Measurements from ENCODE around the gene TPST1. TPM values are rescaled to one million over a fixed set of nuclear protein-coding genes. Genes with fewer than 3 reads are reported as not detected.

TPST1 gene
- total RNA-seq, 4 donors from 2014 or later = 9.6 to 22.4 (median 14.4) TPM

GRCh38 chr7:66181845-66182244, 23.3 kb upstream of the TPST1 start:
- H3K9me3 ChIP-seq = peaks cover 0 to 5% (median 0%) of the 10 kb centered on the region in 4 donors
- 96% methylated on average over 2 of the region's 2 CpGs for WGBS
- no peak overlapping the region for H3K4me3 ChIP-seq
- DNase-seq (ENCODE audit: extremely low spot score) = no peak
- intact Hi-C loops (cut with DNase I) = no loop called here
- H3K4me1 ChIP-seq = no peaks in the 10 kb centered on the region
- no peak overlapping the region for H3K27ac ChIP-seq (replicated peaks in 1 of 4)
- H3K27me3 ChIP-seq = no peaks in the 10 kb centered on the region
- TF ChIP-seq POLR2AphosphoS5 (IDR thresholded peaks at IDR 0.05) = no peak
- no peak for TF ChIP-seq CTCF (IDR thresholded peaks at IDR 0.05)
- TF ChIP-seq EP300 (IDR thresholded peaks at IDR 0.05) = no peak
- TF ChIP-seq POLR2A (IDR thresholded peaks at IDR 0.05; ENCODE audit: low read depth) = no peak
- H3K36me3 ChIP-seq = no peaks in the 10 kb centered on the region

GRCh38 chr7:66182920-66183319, 22.2 kb upstream of the TPST1 start:
- H3K36me3 ChIP-seq = no peaks in the 10 kb centered on the region
- 97% methylated on average over 6 of the region's 6 CpGs for WGBS

GRCh38 chr7:66183700-66184099, 21.4 kb upstream of the TPST1 start:
- 82% methylated on average over 2 of the region's 2 CpGs for WGBS

More at GRCh38 chr7:66182920-66183319, 22.2 kb upstream of the TPST1 start:
- Histone ChIP-seq H3K4me1 (no peaks in the 10 kb centered on the region), H3K27ac (replicated peaks in 1 of 4) (no peak overlapping the region), H3K9me3 (peaks cover 0 to 5% (median 0%) of the 10 kb centered on the region in 4 donors), H3K27me3 (no peaks in the 10 kb centered on the region), H3K4me3 (no peak overlapping the region)
- TF ChIP-seq CTCF (IDR thresholded peaks at IDR 0.05) = no peak
- no peak for TF ChIP-seq POLR2AphosphoS5 (IDR thresholded peaks at IDR 0.05)
- TF ChIP-seq POLR2A (IDR thresholded peaks at IDR 0.05; ENCODE audit: low read depth) = no peak
- no peak for TF ChIP-seq EP300 (IDR thresholded peaks at IDR 0.05)
- intact Hi-C loops (cut with DNase I) = no loop called here
- no peak for DNase-seq (ENCODE audit: extremely low spot score)

GRCh38 chr7:66185680-66186187, 19.4 kb upstream of the TPST1 start:
- Histone ChIP-seq H3K36me3 (no peaks in the 10 kb centered on the region), H3K9me3 (peaks cover 0 to 5% (median 0%) of the 10 kb centered on the region in 4 donors), H3K27me3 (no peaks in the 10 kb centered on the region), H3K27ac (replicated peaks in 1 of 4) (no peak overlapping the region), H3K4me1 (no peaks in the 10 kb centered on the region), H3K4me3 (no peak overlapping the region)
- TF ChIP-seq POLR2A (IDR thresholded peaks at IDR 0.05; ENCODE audit: low read depth) (no peak), EP300 (IDR thresholded peaks at IDR 0.05) (no peak), CTCF (IDR thresholded peaks at IDR 0.05) (no peak), POLR2AphosphoS5 (IDR thresholded peaks at IDR 0.05) (no peak)
- intact Hi-C loops (cut with DNase I) = no loop called here
- WGBS = 92% methylated on average over 7 of the region's 8 CpGs
- DNase-seq (ENCODE audit: extremely low spot score) = no peak

More at GRCh38 chr7:66183700-66184099, 21.4 kb upstream of the TPST1 start:
- no peaks in the 10 kb centered on the region for H3K4me1 ChIP-seq
- H3K4me3 ChIP-seq = no peak overlapping the region
- peaks cover 0 to 5% (median 0%) of the 10 kb centered on the region in 4 donors for H3K9me3 ChIP-seq
- H3K36me3 ChIP-seq = no peaks in the 10 kb centered on the region
- intact Hi-C loops (cut with DNase I) = no loop called here
- TF ChIP-seq CTCF (IDR thresholded peaks at IDR 0.05) = no peak
- no peak for TF ChIP-seq POLR2AphosphoS5 (IDR thresholded peaks at IDR 0.05)
- TF ChIP-seq POLR2A (IDR thresholded peaks at IDR 0.05; ENCODE audit: low read depth) = no peak
- TF ChIP-seq EP300 (IDR thresholded peaks at IDR 0.05) = no peak
- H3K27ac ChIP-seq (replicated peaks in 1 of 4) = no peak overlapping the region
- no peak for DNase-seq (ENCODE audit: extremely low spot score)
- no peaks in the 10 kb centered on the region for H3K27me3 ChIP-seq

GRCh38 chr7:66186991-66187390, 18.1 kb upstream of the TPST1 start:
- no peaks in the 10 kb centered on the region for H3K36me3 ChIP-seq
- no peaks in the 10 kb centered on the region for H3K4me1 ChIP-seq
- H3K9me3 ChIP-seq = peaks cover 0 to 5% (median 0%) of the 10 kb centered on the region in 4 donors
- H3K27me3 ChIP-seq = no peaks in the 10 kb centered on the region
- TF ChIP-seq POLR2A (IDR thresholded peaks at IDR 0.05; ENCODE audit: low read depth) = no peak
- H3K4me3 ChIP-seq = no peak overlapping the region
- no peak overlapping the region for H3K27ac ChIP-seq (replicated peaks in 1 of 4)
- no peak for DNase-seq (ENCODE audit: extremely low spot score)
- intact Hi-C loops (cut with DNase I) = no loop called here
- WGBS = 96% methylated on average over 4 of the region's 4 CpGs
